BLaER1 treated with 17β-estradiol and CSF1 and Interleukin-3, amounts not matched to agents 10 nM and 100 nM (cell line): ENCODE results near the gene PHACTR3.

Source experiments
- H3K27ac ChIP-seq, 11 experiments: shearing (Covaris generic); formaldehyde crosslinking; 2 replicates each; pipeline ENCODE4 v1.8.1; 2022
- H3K27me3 ChIP-seq, 11 experiments: shearing (Covaris generic); formaldehyde crosslinking; 2 replicates each; pipeline ENCODE4 v1.8.1; 2022
- H3K36me3 ChIP-seq, 11 experiments: shearing (Covaris generic); formaldehyde crosslinking; 2 replicates each; pipeline ENCODE4 v1.8.1; 2022
- H3K4me1 ChIP-seq, 10 experiments: shearing (Covaris generic); formaldehyde crosslinking; 2 replicates each; pipeline ENCODE4 v1.8.1; 2022
- H3K4me2 ChIP-seq, 11 experiments: shearing (Covaris generic); formaldehyde crosslinking; 2 replicates each; pipeline ENCODE4 v1.8.1; 2022
- H3K4me3 ChIP-seq, 10 experiments: shearing (Covaris generic); formaldehyde crosslinking; 2 replicates each; pipeline ENCODE4 v1.8.1; 2022
- H3K9ac ChIP-seq, 11 experiments: shearing (Covaris generic); formaldehyde crosslinking; 2 replicates each; pipeline ENCODE4 v1.8.1; 2022
- H3K9me3 ChIP-seq, 11 experiments: shearing (Covaris generic); formaldehyde crosslinking; replicated peaks in 1 of 11; 2 replicates each; pipeline ENCODE4 v1.8.1; 2022
- H4K20me1 ChIP-seq, 11 experiments: shearing (Covaris generic); formaldehyde crosslinking; 2 replicates each; pipeline ENCODE4 v1.8.1; 2022
- Cebpa-rat ChIP-seq, 11 experiments: shearing (Covaris generic); IDR thresholded peaks; 2 replicates each; pipeline ENCODE4 v1.8.1; 2022

Gene PHACTR3

GRCh38 chr20:59629141-59630045, 25.1 kb downstream of the PHACTR3 start:
- TF ChIP-seq Cebpa-rat (IDR thresholded peaks at IDR 0.05), result no peak
- Histone ChIP-seq H3K27ac (peak overlapping the region in 4 of 11 experiments; percentile 13 to 42 (median 36); a peak in 4 of 22 replicates), H4K20me1 (peaks cover 0 to 100% (median 50%) of the 10 kb centered on the region in 11 experiments; a peak in 13 of 22 replicates), H3K4me2 (peak overlapping the region in 5 of 11 experiments; percentile 3 to 11 (median 3); a peak in 4 of 22 replicates), H3K9ac (no peak overlapping the region), H3K4me1 (peaks cover 12 to 91% (median 84%) of the 10 kb centered on the region in 10 experiments), H3K4me3 (no peak overlapping the region), H3K27me3 (no peaks in the 10 kb centered on the region), H3K9me3 (no peaks in the 10 kb centered on the region), H3K36me3 (peaks cover 0 to 99% (median 44%) of the 10 kb centered on the region in 11 experiments; a peak in 14 of 22 replicates)

- H3K36me3 ChIP-seq, result peaks cover 0 to 95% (median 35%) of the 10 kb centered on the region in 11 experiments; a peak in 14 of 22 replicates
Measured at GRCh38 chr20:59630526-59630925, 26.2 kb downstream of the PHACTR3 start.

DNA sequence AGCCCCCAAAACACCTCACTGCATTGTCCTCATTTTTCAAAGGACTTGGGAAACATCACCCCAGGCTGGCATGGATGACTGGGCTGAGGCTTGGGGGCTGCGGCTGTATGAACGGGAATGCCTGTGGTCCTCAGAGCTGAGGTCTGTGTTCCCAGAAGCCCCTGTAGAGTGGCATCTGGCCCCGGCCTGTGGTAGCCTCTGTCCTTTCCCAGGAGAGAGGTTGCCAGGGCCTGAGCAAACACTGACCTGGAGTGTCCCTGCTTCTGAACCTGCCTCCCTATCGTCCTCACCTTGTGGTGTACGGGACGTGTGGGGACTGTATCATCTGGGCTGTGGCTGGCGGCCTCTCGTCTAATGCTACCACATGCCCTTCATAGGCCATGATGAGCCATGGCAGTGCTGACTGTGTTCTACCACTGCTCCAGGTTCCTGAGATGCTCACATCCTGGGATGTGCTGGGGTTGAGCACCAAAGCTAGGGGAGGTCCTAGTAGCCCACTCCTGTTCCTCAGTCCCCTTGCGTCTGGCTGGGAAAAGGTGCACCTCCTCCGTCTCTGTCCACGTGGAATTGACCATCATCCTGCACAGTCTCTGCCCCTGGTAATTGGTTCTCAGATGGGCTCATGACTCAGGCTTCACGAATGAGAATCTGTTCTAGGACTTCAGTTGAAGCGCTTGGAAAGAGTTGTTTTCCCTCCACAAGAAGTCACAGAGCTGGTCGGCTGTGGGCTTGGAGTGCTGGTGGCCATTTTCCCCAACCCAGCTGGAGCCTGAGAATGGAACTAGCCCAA, 27.6 kb downstream of the PHACTR3 start:
- peaks cover 0 to 95% (median 28%) of the 10 kb centered on the region in 11 experiments; a peak in 13 of 22 replicates for H3K36me3 ChIP-seq
- peak overlapping the region; percentile 36 to 85 (median 66) for H3K4me2 ChIP-seq
- peaks cover 0 to 99% (median 29%) of the 10 kb centered on the region in 11 experiments; a peak in 11 of 22 replicates for H4K20me1 ChIP-seq
- no peak for TF ChIP-seq Cebpa-rat (IDR thresholded peaks at IDR 0.05)
- 0 out of 22 replicates have a peak, but pooled peaks cover 0 to 1% (median 0%) of the 10 kb centered on the region in 11 experiments for H3K9me3 ChIP-seq
- peak overlapping the region in 6 of 11 experiments; percentile 14 to 54 (median 36); a peak in 8 of 22 replicates for H3K27ac ChIP-seq
- H3K4me1 ChIP-seq, result peaks cover 12 to 75% (median 69%) of the 10 kb centered on the region in 10 experiments
- no peaks in the 10 kb centered on the region for H3K27me3 ChIP-seq
- H3K9ac ChIP-seq, result 0 out of 22 replicates have a peak overlapping the region, but pooled peaks of 1 of the 11 experiments have one; percentile 3
- no peak overlapping the region for H3K4me3 ChIP-seq

More at GRCh38 chr20:59630526-59630925, 26.2 kb downstream of the PHACTR3 start:
- Histone ChIP-seq H3K9me3 (no peaks in the 10 kb centered on the region), H3K4me3 (no peak overlapping the region), H3K27me3 (no peaks in the 10 kb centered on the region), H3K27ac (peak overlapping the region in 2 of 11 experiments; percentile 31 to 48; a peak in 2 of 22 replicates), H4K20me1 (peaks cover 0 to 99% (median 39%) of the 10 kb centered on the region in 11 experiments; a peak in 13 of 22 replicates), H3K4me1 (peaks cover 12 to 86% (median 80%) of the 10 kb centered on the region in 10 experiments), H3K4me2 (peak overlapping the region in 4 of 11 experiments; percentile 13 to 73 (median 61); a peak in 4 of 22 replicates), H3K9ac (no peak overlapping the region; a peak in 1 of 22 replicates)
- TF ChIP-seq Cebpa-rat (IDR thresholded peaks at IDR 0.05), result no peak

DNA sequence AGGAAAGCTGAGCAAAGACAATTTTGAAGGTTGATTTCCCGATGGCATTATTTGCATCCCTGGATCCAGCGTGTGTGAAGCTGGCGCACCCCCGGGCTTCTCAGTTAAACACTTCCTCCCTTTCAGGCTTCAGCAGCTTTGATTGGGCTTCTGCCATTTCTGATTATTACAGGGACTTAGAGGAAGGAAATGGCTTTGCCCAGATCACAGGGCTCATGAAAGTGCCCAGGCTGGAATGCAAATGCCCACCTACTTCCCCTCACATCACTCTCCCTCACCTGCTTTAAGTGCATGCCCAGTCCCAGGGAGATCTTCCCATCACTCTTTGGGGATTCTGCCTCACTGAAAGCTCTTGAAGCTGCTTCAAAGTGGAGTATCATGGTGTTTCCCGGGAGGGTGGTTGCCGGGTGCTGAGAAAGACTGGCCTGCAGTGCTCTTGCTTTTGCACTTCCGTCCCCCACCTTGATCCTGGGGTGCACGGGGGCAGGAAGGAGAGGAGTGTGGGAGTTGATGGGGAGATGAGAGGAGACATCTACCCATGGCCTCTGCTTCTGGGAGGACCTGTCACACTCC, 28.3 kb downstream of the PHACTR3 start:
- no peak for TF ChIP-seq Cebpa-rat (IDR thresholded peaks at IDR 0.05)
- Histone ChIP-seq H3K27me3 (no peaks in the 10 kb centered on the region), H3K4me1 (peaks cover 12 to 71% (median 64%) of the 10 kb centered on the region in 10 experiments), H3K4me3 (no peak overlapping the region), H4K20me1 (peaks cover 0 to 99% (median 28%) of the 10 kb centered on the region in 11 experiments; a peak in 11 of 22 replicates), H3K9me3 (0 out of 22 replicates have a peak, but pooled peaks cover 0 to 4% (median 0%) of the 10 kb centered on the region in 11 experiments), H3K9ac (no peak overlapping the region), H3K4me2 (peak overlapping the region; percentile 36 to 85 (median 66)), H3K36me3 (peaks cover 0 to 95% (median 25%) of the 10 kb centered on the region in 11 experiments; a peak in 13 of 22 replicates), H3K27ac (peak overlapping the region in 6 of 11 experiments; percentile 14 to 54 (median 36); a peak in 6 of 22 replicates)

DNA sequence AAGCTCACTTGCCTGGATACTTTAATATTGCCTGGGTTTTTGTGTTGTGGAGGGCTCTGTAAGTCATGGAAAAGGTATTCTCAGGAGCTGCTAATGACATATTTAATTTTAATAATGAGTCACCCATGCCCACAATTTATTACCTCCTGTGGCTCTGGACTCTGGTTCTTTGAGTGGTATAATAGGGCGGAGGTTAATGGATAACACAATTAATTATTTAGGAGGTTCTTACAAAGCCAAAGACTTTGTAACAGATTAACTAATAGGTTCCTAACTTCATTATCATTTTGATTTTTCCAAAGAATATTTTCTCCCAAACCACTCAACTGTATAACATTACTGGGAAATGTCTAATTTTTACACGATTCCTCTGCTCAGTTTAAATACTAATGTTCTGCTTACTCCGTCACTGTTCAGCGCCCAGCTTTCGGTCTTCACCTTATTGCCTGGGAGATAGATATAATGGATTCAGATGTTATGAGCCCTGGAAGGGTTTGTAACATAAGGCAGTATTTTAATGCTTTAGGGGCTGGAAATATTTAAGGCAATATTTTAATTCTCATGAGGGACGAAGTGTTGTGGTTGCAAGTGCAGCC, 29.4 kb downstream of the PHACTR3 start:
- peaks cover 12 to 66% (median 57%) of the 10 kb centered on the region in 10 experiments for H3K4me1 ChIP-seq
- no peak overlapping the region for H3K9ac ChIP-seq
- TF ChIP-seq Cebpa-rat (IDR thresholded peaks at IDR 0.05), result no peak
- peak overlapping the region in 9 of 11 experiments; percentile 3 to 56 (median 15); a peak in 15 of 22 replicates for H3K4me2 ChIP-seq
- no peaks in the 10 kb centered on the region for H3K27me3 ChIP-seq
- H3K4me3 ChIP-seq, result no peak overlapping the region
- H3K9me3 ChIP-seq, result 0 out of 22 replicates have a peak, but pooled peaks cover 0 to 4% (median 0%) of the 10 kb centered on the region in 11 experiments
- peaks cover 0 to 93% (median 16%) of the 10 kb centered on the region in 11 experiments; a peak in 13 of 22 replicates for H3K36me3 ChIP-seq
- peaks cover 0 to 97% (median 19%) of the 10 kb centered on the region in 11 experiments; a peak in 10 of 22 replicates for H4K20me1 ChIP-seq
- no peak overlapping the region for H3K27ac ChIP-seq

- peaks cover 12 to 59% (median 50%) of the 10 kb centered on the region in 10 experiments for H3K4me1 ChIP-seq
- 0 out of 22 replicates have a peak overlapping the region, but pooled peaks of 1 of the 11 experiments have one; percentile 9 for H3K27ac ChIP-seq
- peak overlapping the region in 9 of 11 experiments; percentile 3 to 56 (median 15); a peak in 15 of 22 replicates for H3K4me2 ChIP-seq
- peaks cover 0 to 91% (median 13%) of the 10 kb centered on the region in 11 experiments; a peak in 13 of 22 replicates for H3K36me3 ChIP-seq
- H3K27me3 ChIP-seq, result no peaks in the 10 kb centered on the region
- H4K20me1 ChIP-seq, result peaks cover 0 to 97% (median 14%) of the 10 kb centered on the region in 11 experiments; a peak in 10 of 22 replicates
- H3K4me3 ChIP-seq, result no peak overlapping the region
- no peak for TF ChIP-seq Cebpa-rat (IDR thresholded peaks at IDR 0.05)
- H3K9me3 ChIP-seq, result peaks cover 0 to 8% (median 0%) of the 10 kb centered on the region in 11 experiments; a peak in 1 of 22 replicates
- H3K9ac ChIP-seq, result no peak overlapping the region
Measured at GRCh38 chr20:59634435-59635005, 30.2 kb downstream of the PHACTR3 start.

DNA sequence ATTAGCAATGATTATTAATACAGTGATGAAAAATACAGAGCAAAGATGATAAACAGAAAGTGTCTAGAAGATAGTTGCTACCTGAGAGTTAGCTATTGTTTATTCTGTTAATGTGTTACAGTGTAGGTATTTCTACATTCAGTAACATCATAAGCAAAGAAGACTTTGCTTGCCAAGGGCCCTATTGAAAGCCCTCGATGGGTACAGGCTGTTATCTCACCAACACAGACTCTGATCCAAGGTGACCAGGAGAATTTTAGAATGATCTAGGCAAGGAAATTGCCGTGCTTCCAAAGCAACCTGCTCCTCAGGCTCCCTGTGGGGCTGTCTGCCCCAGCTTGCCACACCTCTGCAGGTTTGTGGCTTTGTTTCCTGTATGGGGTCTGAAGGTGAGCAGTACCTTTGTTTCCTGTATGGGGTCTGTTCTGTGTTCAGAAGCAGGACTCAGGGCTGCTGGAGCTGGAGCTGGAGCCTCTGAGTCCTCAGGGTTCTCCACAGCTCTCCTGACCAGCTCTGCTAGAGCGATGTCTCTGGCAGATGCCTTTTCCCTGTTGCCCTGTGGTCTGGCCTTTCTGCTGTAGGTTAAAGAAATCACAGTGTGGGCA, 32.5 kb downstream of the PHACTR3 start:
- Histone ChIP-seq H4K20me1 (peaks cover 0 to 97% (median 10%) of the 10 kb centered on the region in 11 experiments; a peak in 10 of 22 replicates), H3K4me3 (no peak overlapping the region), H3K4me2 (0 out of 22 replicates have a peak overlapping the region, but pooled peaks of 1 of the 11 experiments have one; percentile 3), H3K4me1 (peaks cover 11 to 38% (median 30%) of the 10 kb centered on the region in 10 experiments), H3K27me3 (no peaks in the 10 kb centered on the region), H3K36me3 (peaks cover 0 to 90% (median 20%) of the 10 kb centered on the region in 11 experiments; a peak in 14 of 22 replicates), H3K27ac (peak overlapping the region in 3 of 11 experiments; percentile 2 to 14 (median 8); a peak in 4 of 22 replicates), H3K9me3 (peaks cover 0 to 18% (median 0%) of the 10 kb centered on the region in 11 experiments; a peak in 2 of 22 replicates), H3K9ac (no peak overlapping the region)
- no peak for TF ChIP-seq Cebpa-rat (IDR thresholded peaks at IDR 0.05)
